Measurements from ENCODE around the gene PHOSPHO1. TPM values are rescaled to one million over a fixed set of nuclear protein-coding genes. Genes with fewer than 3 reads are reported as not detected.

The PHOSPHO1 gene
- total and polyA plus RNA-seq, 2 of the 13 experiments (the other 11 are each of a cell fraction or from before 2014, with no cell fraction given): not detected

DNA sequence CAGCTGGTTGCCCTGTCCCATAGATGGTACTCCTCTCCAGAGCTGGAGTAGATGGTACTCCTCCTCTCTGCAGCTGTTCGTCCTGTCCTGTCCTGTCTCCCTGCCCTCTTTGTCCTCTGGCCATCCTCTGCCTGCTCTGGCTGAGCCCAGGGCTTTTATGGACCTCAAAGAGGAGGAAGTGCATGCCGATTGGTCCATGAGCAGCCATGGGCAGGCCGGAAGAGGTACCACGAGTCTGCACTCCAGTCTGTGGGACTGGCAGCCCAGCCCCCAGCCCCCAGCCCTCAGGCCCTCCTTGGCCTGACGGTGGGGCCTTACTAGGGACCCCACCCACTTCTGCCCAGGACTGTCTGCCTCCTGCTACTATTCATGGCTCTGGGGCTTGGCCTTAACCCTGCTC, 47.2 kb downstream of the PHOSPHO1 start (continued):
- TF ChIP-seq ZNF329 (CRISPR knock-in tag; IDR thresholded peaks at IDR 0.05; ENCODE audit: low read depth): no peak
- TF ChIP-seq, protein P1, sequence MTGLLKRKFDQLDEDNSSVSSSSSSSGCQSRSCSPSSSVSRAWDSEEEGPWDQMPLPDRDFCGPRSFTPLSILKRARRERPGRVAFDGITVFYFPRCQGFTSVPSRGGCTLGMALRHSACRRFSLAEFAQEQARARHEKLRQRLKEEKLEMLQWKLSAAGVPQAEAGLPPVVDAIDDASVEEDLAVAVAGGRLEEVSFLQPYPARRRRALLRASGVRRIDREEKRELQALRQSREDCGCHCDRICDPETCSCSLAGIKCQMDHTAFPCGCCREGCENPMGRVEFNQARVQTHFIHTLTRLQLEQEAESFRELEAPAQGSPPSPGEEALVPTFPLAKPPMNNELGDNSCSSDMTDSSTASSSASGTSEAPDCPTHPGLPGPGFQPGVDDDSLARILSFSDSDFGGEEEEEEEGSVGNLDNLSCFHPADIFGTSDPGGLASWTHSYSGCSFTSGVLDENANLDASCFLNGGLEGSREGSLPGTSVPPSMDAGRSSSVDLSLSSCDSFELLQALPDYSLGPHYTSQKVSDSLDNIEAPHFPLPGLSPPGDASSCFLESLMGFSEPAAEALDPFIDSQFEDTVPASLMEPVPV (CRISPR knock-in tag; IDR thresholded peaks at IDR 0.05): no peak
- TF ChIP-seq KLF11 (CRISPR knock-in tag; IDR thresholded peaks at IDR 0.05): no peak
- no peak for TF ChIP-seq SMYD3 (CRISPR knock-in tag; IDR thresholded peaks at IDR 0.05)
- TF ChIP-seq ATF7-NPFF (CRISPR knock-in tag; IDR thresholded peaks at IDR 0.05; ENCODE audit: low read depth): no peak
- TF ChIP-seq ZNF292 (CRISPR knock-in tag; IDR thresholded peaks at IDR 0.05; ENCODE audit: borderline replicate concordance, low read depth): 0 out of 2 replicates have a peak, but pooled peaks have one; percentile 20
- TF ChIP-seq NFKB2 (CRISPR knock-in tag; IDR thresholded peaks at IDR 0.05; ENCODE audit: borderline replicate concordance): 0 out of 2 replicates have a peak, but pooled peaks have one; percentile 13
- no peak for TF ChIP-seq MXI1 (IDR thresholded peaks at IDR 0.05; ENCODE audit: borderline replicate concordance, low read depth, low read length)
- no peak for TF ChIP-seq IRF2 (CRISPR knock-in tag; IDR thresholded peaks at IDR 0.05)
- no peak for TF ChIP-seq ZBTB8A (CRISPR knock-in tag; IDR thresholded peaks at IDR 0.05; ENCODE audit: borderline replicate concordance, low read depth)
- TF ChIP-seq ZNF678 (CRISPR knock-in tag; IDR thresholded peaks at IDR 0.05): no peak
- peak; percentile 52; the same call in 1 of the 2 replicates for TF ChIP-seq NFYC (CRISPR knock-in tag; IDR thresholded peaks at IDR 0.05)
- TF ChIP-seq, protein P2, sequence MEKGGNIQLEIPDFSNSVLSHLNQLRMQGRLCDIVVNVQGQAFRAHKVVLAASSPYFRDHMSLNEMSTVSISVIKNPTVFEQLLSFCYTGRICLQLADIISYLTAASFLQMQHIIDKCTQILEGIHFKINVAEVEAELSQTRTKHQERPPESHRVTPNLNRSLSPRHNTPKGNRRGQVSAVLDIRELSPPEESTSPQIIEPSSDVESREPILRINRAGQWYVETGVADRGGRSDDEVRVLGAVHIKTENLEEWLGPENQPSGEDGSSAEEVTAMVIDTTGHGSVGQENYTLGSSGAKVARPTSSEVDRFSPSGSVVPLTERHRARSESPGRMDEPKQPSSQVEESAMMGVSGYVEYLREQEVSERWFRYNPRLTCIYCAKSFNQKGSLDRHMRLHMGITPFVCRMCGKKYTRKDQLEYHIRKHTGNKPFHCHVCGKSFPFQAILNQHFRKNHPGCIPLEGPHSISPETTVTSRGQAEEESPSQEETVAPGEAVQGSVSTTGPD (CRISPR knock-in tag; IDR thresholded peaks at IDR 0.05): no peak
- no peak for TF ChIP-seq SMARCE1 (IDR thresholded peaks at IDR 0.05; ENCODE audit: borderline replicate concordance)
- no peak for TF ChIP-seq TBX2 (CRISPR knock-in tag; IDR thresholded peaks at IDR 0.05; ENCODE audit: borderline replicate concordance)
- TF ChIP-seq HES4 (CRISPR knock-in tag; IDR thresholded peaks at IDR 0.05; ENCODE audit: borderline replicate concordance): no peak
- no peak for TF ChIP-seq ZNF549 (CRISPR knock-in tag; IDR thresholded peaks at IDR 0.05)
